Epithelial cell of proximal tubule (primary cell): Measurements from ENCODE around the gene RIOK2. TPM values are rescaled to one million over a fixed set of nuclear protein-coding genes. Genes with fewer than 3 reads are reported as not detected.
"Not testable (repeated sequence)": the region's sequence is repeated elsewhere in the genome, so short reads cannot be mapped to it uniquely, and the experiment has no call there.

Source experiments
- DNase-seq: peaks from one replicate; pipeline ENCODE4 v3.0.0-alpha.2; 2011; ENCODE audit warnings: low read depth
- H3K4me3 ChIP-seq: 2 replicates; pipeline ENCODE4 v1.5.1; 2011; ENCODE audit warnings: low read depth, mild to moderate bottlenecking, low read length
- total RNA-seq: library from RNA; depleted of rRNA; stranded (reverse); fragments of >200 nt; gene quantifications from 2 replicates; pipeline ENCODE4 v1.2.3, GENCODE V29; 2015
- TF ChIP-seq, protein P1 (sequence below): conservative IDR thresholded peaks from 2 replicates; pipeline ENCODE4 v1.5.1; 2012; ENCODE audit warnings: low read depth, mild to moderate bottlenecking, low read length

RIOK2 gene
- total RNA-seq, 1 donor from 2014 or later = 48.8 TPM

DNA sequence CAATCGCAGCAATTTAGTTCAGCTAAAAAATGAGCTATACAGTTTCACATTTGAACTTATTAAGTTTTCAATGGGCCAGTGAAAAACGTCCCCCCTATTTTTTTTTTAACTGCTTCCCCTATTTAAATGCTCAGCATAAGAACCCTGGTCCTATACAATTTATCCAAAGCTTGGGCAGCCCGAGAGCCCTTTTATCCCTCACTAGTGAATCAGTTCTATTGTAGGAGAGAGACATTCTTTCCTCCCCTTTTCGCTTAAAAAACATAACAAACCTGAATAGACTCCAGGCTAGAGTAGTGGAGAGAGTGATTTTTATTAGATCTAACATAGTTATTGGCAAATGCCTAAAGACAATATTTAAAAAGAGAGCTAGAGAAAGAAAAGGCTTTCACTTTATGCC, 42.0 kb downstream of the RIOK2 start:
- no peak for DNase-seq
- H3K4me3 ChIP-seq = no peak overlapping the region
- TF ChIP-seq, protein P1, sequence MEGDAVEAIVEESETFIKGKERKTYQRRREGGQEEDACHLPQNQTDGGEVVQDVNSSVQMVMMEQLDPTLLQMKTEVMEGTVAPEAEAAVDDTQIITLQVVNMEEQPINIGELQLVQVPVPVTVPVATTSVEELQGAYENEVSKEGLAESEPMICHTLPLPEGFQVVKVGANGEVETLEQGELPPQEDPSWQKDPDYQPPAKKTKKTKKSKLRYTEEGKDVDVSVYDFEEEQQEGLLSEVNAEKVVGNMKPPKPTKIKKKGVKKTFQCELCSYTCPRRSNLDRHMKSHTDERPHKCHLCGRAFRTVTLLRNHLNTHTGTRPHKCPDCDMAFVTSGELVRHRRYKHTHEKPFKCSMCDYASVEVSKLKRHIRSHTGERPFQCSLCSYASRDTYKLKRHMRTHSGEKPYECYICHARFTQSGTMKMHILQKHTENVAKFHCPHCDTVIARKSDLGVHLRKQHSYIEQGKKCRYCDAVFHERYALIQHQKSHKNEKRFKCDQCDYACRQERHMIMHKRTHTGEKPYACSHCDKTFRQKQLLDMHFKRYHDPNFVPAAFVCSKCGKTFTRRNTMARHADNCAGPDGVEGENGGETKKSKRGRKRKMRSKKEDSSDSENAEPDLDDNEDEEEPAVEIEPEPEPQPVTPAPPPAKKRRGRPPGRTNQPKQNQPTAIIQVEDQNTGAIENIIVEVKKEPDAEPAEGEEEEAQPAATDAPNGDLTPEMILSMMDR = no peak

DNA sequence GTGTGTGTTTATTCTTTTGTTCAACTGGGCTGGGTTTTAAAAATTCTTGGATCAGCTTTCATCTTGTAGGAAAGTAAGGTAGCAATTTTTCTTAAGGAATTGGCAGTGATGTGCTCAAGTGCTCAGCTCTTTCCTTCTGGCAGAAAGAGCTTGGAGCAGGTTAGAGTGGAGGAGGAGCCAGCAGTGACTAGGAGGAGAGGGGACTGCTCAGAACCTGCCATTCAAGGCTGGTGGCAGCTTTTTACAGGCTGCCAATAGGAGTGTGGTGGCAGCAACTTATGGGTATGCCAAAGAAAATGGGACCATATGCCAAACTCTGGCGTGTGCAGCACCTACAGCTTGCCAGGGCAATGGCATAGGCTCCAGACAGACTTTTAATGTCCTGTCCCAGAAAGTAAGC, 42.8 kb downstream of the RIOK2 start:
- DNase-seq, H3K4me3 ChIP-seq: not testable (repeated sequence)

DNA sequence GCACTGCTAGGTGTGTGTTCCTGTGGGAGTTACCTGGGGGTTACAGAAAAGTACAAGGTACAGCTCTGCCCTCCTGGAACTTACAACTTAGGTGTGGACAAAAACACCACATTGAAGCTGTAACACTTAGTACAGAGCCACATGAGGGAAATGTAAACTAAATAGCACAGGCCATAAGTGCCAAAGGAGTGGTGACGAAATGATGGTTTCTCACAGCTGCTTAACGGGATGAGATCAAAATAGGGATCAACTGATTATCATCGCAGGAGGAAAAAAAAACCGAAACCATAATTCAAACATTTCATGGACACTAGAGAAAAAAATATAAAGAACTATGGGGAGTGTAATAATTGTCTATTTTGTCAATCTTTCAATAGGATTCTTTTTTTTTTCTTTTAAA, 46.6 kb downstream of the RIOK2 start:
- no peak for DNase-seq
- TF ChIP-seq, protein P1 = no peak
- H3K4me3 ChIP-seq = no peak overlapping the region

DNA sequence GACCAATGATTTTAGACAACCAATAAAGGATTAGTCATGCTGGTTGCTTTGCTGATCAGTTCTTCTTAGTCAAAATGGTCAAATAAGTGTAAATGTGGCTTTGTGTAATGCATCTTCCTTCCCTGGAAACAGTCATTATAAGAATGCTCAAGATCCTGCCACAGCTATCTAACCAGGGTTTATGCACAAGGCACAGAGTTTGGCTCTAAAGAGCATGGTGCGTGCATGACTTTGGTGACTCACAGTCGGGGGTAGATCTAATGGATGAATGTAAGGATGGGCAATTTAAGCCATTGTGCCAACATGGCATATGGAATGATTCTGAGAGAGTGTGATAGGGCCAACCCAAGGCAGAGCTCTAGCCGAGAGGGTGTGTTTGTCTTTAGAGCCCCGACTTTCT, 47.2 kb downstream of the RIOK2 start:
- TF ChIP-seq, protein P1 = no peak
- H3K4me3 ChIP-seq = no peak overlapping the region
- no peak for DNase-seq

DNA sequence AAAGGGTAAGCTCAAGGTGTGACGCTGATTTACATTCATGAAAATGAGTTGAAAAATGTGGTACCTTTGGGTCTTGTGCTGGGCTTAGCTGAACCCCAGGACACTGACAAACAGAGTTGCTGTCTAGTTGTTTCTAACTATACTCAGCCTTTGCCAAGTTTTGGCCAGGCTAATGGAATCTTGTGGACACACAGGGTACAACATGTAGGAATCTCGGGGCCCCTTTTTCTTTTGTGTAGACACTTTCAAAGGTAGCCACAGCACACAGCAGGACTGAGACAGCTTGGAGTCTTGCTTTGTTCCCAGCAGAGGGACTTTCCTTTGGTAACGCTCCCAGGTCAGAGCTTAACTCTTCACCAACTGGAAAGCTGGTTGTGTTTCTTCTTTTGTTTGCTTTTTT, 48.4 kb downstream of the RIOK2 start:
- TF ChIP-seq, protein P1 = no peak
- DNase-seq = no peak
- H3K4me3 ChIP-seq = no peak overlapping the region

DNA sequence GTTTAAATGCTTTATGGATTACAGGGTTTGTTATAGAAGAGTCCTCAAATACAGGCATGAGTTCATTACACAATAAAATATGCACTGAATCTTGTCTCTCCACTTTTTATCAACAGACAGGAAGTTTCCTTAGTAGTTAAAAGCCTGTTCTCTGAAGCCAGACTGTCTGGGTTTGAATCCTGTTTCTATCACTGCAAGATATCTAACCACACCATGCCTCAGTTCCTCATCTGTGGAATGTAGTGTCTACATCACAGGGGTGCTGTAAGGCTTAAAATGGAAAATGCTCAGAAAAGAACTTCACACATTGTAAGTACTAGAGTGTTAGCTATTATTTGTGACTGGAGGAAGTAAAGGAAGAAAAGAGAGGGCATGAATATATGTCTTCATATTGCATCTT, 49.9 kb downstream of the RIOK2 start:
- no peak for DNase-seq
- TF ChIP-seq, protein P1 = no peak
- H3K4me3 ChIP-seq = no peak overlapping the region

DNA sequence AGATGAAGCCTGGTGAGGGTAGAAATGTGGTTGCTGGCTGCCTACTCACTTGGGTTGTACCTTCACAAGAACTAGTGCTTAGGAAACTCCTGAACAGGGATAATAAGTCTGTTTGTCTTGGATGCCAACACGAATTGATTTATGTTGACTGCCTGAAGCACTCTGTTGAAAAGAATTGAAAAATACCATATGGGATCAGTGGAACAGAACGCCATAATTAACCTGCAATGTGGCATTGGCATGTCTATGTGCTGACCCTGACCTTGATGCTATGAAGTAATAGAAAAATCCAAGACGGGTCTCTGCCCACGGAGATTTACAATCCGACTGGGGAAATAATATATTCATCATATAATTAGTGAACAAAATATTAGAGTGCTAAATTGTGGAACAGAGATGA, 51.1 kb downstream of the RIOK2 start:
- TF ChIP-seq, protein P1 = no peak
- no peak overlapping the region for H3K4me3 ChIP-seq
- no peak for DNase-seq
